Fibroblast of lung (primary cell): ENCODE measurements around the gene TBC1D3E. TPM values are rescaled to one million over a fixed set of nuclear protein-coding genes. Genes with fewer than 3 reads are reported as not detected.
"Not testable (repeated sequence)": the region's sequence is repeated elsewhere in the genome, so short reads cannot be mapped to it uniquely, and the experiment has no call there.

Experiments
- DNase-seq, 2 donors: peaks; one replicate each; pipeline versions ENCODE4 v3.0.0 to v3.0.0-alpha.2; 2010; ENCODE audit warnings: low read depth in 2 of 2
- H2AFZ ChIP-seq: 2 replicates; pipeline ENCODE4 v1.5.1; 2012; ENCODE audit warnings: low read length, control low read depth, inconsistent platforms
- H3K27ac ChIP-seq: 2 replicates; pipeline ENCODE4 v1.5.1; 2011; ENCODE audit warnings: low read length, control low read depth; ENCODE audit not compliant: insufficient read depth
- H3K27me3 ChIP-seq: 2 replicates; pipeline ENCODE4 v1.5.1; 2011; ENCODE audit warnings: mild to moderate bottlenecking, low read length; ENCODE audit not compliant: control insufficient read depth, insufficient read depth
- H3K36me3 ChIP-seq: 2 replicates; pipeline ENCODE4 v1.5.1; 2011; ENCODE audit warnings: low read length; ENCODE audit not compliant: control insufficient read depth, insufficient read depth
- H3K4me1 ChIP-seq: 2 replicates; pipeline ENCODE4 v1.5.1; 2011; ENCODE audit warnings: low read length; ENCODE audit not compliant: control insufficient read depth, insufficient read depth; ENCODE audit errors: extremely low read depth
- H3K4me2 ChIP-seq: 2 replicates; pipeline ENCODE4 v1.5.1; 2011; ENCODE audit warnings: low read length, control low read depth; ENCODE audit not compliant: insufficient read depth; ENCODE audit errors: extremely low read depth
- H3K4me3 ChIP-seq, 4 experiments: fragments of 200-600 bp in 1 of 4; sonication (generic) in 1 of 4; replicated peaks in 1 of 4; 2 replicates each; pipeline ENCODE4 v1.5.1; 2011 to 2016; ENCODE audit warnings: low read length in 4 of 4, low read depth in 3 of 4, mild to moderate bottlenecking in 3 of 4, control low read depth in 2 of 4, inconsistent platforms in 1 of 4, mixed read lengths in 1 of 4; ENCODE audit not compliant: insufficient read depth in 1 of 4; ENCODE audit errors: control extremely low read depth in 1 of 4
- H3K79me2 ChIP-seq: 2 replicates; pipeline ENCODE4 v1.5.1; 2012; ENCODE audit warnings: mild to moderate bottlenecking, low read length, inconsistent platforms; ENCODE audit not compliant: control insufficient read depth, insufficient read depth
- H3K9ac ChIP-seq: 2 replicates; pipeline ENCODE4 v1.5.1; 2011; ENCODE audit warnings: mild to moderate bottlenecking, low read length, control low read depth; ENCODE audit not compliant: insufficient read depth
- H3K9me3 ChIP-seq: 2 replicates; pipeline ENCODE4 v1.5.1; 2012; ENCODE audit warnings: low read depth, low read length; ENCODE audit not compliant: control insufficient read depth, insufficient read depth
- H4K20me1 ChIP-seq: 2 replicates; pipeline ENCODE4 v1.5.1; 2011; ENCODE audit warnings: low read length; ENCODE audit not compliant: control insufficient read depth, insufficient read depth; ENCODE audit errors: extremely low read depth
- polyA minus RNA-seq: library from RNA; depleted of rRNA, polyadenylated mRNA; stranded (reverse); fragments of >200 nt; gene quantifications from 2 replicates; pipeline ENCODE4 v1.2.3, GENCODE V29; 2011; ENCODE audit warnings: low replicate concordance
- polyA plus RNA-seq, 2 donors: library from polyadenylated mRNA; depleted of rRNA in 1 of 2; stranded (reverse) in 1 of 2; unstranded in 1 of 2; fragments of >200 nt; gene quantifications; 2 replicates each; pipeline ENCODE4 v1.2.1, GENCODE V29; 2011 to 2012; ENCODE audit warnings: missing spikeins in 1 of 2
- total RNA-seq: library from RNA; depleted of rRNA; stranded (reverse); fragments of >200 nt; gene quantifications from 2 replicates; pipeline ENCODE4 v1.2.1, GENCODE V29; 2014

TBC1D3E gene
- total RNA-seq (not detected in 2 replicates), polyA plus RNA-seq (not detected in 2 replicates), polyA minus RNA-seq (not detected in 2 replicates)
- not detected in 2 replicates for polyA plus RNA-seq (2012)

DNA sequence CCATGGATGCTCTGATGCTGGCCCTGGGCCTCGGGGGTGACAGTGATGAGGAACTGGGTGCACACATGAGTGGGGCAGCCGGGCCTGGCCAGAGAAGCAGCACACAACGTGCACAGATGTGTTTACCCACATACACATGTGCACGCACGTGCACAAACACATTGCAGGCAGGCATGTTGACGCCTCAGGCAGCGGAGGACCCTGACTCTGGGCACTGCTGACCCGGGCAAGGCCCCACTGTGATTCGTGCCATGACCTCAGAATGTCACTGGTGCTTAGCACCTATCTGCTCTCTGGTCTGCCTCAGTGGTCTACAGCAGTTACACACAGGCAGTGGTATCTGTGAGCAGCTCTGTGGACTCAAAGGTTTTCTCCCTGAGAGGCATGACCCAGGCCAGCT, at the start of gene TBC1D3E:
TSS of gene TBC1D3E (plus strand) at position 301 of the 400 bp plus-strand sequence. CDS start 1,545 bp downstream, outside the sequence.
- not testable (repeated sequence) for H4K20me1 ChIP-seq, H3K79me2 ChIP-seq, H3K27me3 ChIP-seq, H3K9me3 ChIP-seq, H3K4me3 ChIP-seq, H2AFZ ChIP-seq, H3K4me1 ChIP-seq, H3K36me3 ChIP-seq, H3K27ac ChIP-seq, H3K4me2 ChIP-seq, DNase-seq, H3K9ac ChIP-seq

DNA sequence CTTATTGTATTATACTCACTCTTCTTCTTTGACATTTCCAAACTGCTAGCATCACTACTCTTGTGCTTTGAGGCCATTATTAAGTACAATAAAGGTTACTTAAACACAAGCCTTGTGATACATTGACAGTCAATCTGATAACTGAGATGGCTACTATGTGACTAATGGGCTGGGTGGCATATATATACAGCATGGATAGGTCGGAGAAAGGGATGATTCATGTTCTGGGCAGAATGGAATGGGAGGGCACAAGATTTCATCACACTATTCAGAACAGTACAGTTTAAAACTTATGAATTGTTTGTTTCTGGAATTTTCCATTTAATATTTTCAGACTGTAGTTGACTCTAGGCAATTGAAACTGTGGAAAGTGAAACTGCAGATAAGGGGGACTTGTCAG, 40.4 kb upstream of the TBC1D3E start:
- not testable (repeated sequence) for H3K4me2 ChIP-seq, H3K9me3 ChIP-seq, H3K36me3 ChIP-seq, H3K27ac ChIP-seq, H3K27me3 ChIP-seq, H4K20me1 ChIP-seq, H3K9ac ChIP-seq, DNase-seq, H2AFZ ChIP-seq, H3K4me1 ChIP-seq, H3K79me2 ChIP-seq, H3K4me3 ChIP-seq

DNA sequence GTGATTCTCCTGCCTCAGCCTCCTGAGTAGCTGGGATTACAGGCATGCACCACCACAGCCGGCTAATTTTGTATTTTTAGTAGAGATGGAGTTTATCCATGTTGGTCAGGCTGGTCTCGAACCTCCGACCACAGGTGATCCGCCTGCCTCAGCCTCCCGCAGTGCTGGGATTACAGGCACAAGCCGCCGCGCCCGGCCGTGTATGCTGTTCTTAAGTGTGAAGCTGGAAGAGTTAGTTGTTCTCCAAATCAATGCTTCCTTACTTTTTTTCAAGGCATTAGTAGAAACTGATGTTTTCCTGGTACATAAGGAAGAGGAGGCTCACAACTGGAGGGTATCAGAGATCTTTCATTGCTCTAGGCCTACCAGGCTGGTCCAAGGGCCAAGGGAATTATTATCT, 39.6 kb upstream of the TBC1D3E start:
- not testable (repeated sequence) for H3K4me3 ChIP-seq, H2AFZ ChIP-seq, DNase-seq, H3K4me2 ChIP-seq, H3K4me1 ChIP-seq, H3K9me3 ChIP-seq, H3K9ac ChIP-seq, H3K79me2 ChIP-seq, H4K20me1 ChIP-seq, H3K27ac ChIP-seq, H3K36me3 ChIP-seq, H3K27me3 ChIP-seq

DNA sequence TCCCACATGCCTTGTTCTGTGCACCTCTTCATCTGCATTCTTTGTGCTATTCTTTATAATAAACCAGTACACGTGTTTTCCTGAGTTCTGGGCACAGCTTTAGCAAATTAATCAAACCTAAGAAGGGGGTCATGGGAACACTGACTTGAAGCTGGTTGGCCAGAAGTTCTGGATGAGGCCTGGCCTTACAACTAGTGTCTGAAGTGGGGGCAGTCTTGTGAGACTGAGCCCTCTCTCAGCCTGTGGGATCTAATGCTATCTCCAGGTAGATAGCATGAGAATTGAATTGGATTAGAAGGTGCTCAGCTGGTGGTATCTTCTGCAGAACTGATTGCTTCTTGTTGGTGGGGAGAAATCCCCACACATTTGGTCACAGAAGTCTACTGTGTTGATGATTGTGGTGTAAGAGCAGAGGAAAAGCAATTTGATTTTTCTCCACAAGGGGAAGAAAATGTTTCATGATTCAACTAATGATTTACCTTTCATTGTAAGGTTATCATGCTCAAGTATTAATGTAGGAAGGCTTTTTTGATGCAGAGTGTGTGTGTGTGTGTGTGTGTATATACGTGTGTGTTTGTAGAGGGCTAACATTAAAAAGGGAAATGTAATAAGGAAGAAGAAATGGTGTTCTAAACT, 33.6 kb upstream of the TBC1D3E start:
- H3K9ac ChIP-seq, DNase-seq, H3K79me2 ChIP-seq, H3K4me2 ChIP-seq, H4K20me1 ChIP-seq, H3K9me3 ChIP-seq, H3K36me3 ChIP-seq, H3K4me1 ChIP-seq, H3K4me3 ChIP-seq, H3K27ac ChIP-seq, H2AFZ ChIP-seq, H3K27me3 ChIP-seq: not testable (repeated sequence)

DNA sequence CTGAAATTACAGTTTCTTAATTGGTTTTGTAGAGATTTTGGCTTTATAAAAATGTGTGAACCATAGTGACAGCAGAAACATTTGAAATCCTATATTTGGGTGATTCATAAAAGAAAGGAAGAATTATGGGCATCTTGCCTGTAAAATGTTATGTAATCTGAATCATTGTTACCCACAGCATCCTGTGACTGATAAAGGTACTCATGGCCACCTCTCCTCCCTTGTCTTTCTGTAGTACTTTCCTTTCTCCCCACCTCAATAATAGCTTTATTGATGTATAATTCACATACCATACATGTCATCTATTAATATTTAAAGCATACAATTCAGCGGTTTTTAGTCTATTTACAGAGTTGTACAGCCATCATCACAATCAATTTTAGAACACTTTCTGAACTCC, 28.5 kb upstream of the TBC1D3E start:
- not testable (repeated sequence) for H3K79me2 ChIP-seq, H3K36me3 ChIP-seq, H3K4me1 ChIP-seq, H3K27ac ChIP-seq, DNase-seq, H3K4me3 ChIP-seq, H3K9ac ChIP-seq, H4K20me1 ChIP-seq, H3K9me3 ChIP-seq, H3K27me3 ChIP-seq, H2AFZ ChIP-seq, H3K4me2 ChIP-seq

DNA sequence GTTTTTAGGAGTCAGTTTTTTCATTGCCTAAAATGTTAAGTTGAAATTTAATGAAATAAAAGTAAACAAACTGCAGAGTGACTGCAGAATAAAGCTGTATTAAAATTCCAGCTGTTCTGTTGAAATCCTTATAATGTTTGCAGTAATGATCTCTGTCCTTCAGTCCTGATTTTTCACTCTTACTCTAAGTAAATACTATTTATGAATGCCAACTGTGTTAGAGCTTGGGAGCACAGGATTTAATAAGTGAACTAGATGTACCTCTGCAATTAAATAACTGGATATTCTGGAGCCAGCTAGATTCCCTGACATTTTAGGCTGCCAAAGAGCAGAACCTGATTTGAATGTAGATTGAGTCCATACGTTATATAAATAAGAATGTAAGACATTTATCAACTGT, 7.9 kb upstream of the TBC1D3E start:
- H4K20me1 ChIP-seq, H3K4me2 ChIP-seq, H3K27me3 ChIP-seq, H3K4me1 ChIP-seq, H3K4me3 ChIP-seq, H3K79me2 ChIP-seq, H3K9ac ChIP-seq, H2AFZ ChIP-seq, H3K27ac ChIP-seq, H3K9me3 ChIP-seq, H3K36me3 ChIP-seq, DNase-seq: not testable (repeated sequence)

DNA sequence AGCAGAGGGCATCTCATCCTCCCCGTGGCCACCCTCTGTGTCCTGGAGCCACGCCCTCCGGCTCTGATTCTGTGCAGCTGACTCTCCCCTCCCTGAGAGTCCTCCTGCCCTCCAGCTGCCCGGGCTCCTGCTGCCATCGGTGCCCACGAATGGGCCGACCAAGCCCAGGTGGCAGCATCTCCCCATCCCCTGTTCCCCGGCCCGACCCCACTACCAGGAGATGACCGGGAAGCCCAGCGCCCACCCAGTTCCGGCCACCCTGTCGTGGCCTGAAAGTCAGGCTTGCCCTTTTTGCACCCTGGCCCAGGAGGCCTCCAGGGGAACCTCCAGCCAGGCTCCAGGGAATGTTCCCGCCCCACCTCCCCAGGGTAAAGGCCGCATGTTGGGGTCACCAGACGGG, 7.1 kb downstream of the TBC1D3E start:
- H3K27ac ChIP-seq, H3K27me3 ChIP-seq, H3K36me3 ChIP-seq, H3K4me3 ChIP-seq, H4K20me1 ChIP-seq, H3K79me2 ChIP-seq, H3K4me2 ChIP-seq, H3K9ac ChIP-seq, DNase-seq, H2AFZ ChIP-seq, H3K9me3 ChIP-seq, H3K4me1 ChIP-seq: not testable (repeated sequence)
